GM23338 (cell line): ENCODE measurements around the gene MTX3.

Experiments used
- EZH2 ChIP-seq: fragments of 200-600 bp; sonication (generic); IDR thresholded peaks from one replicate; pipeline ENCODE4 v1.8.0; 2017; ENCODE audit warnings: antibody characterized with exemption, mild to moderate bottlenecking, low read depth; ENCODE audit not compliant: unreplicated experiment
- NANOG ChIP-seq: IDR thresholded peaks from 2 replicates; pipeline ENCODE4 v1.6.1; 2016; ENCODE audit warnings: antibody characterized with exemption, borderline replicate concordance
- POLR2AphosphoS5 ChIP-seq: IDR thresholded peaks from 2 replicates; pipeline ENCODE4 v1.6.1; 2016; ENCODE audit warnings: antibody characterized with exemption, low read depth
- ZNF331 ChIP-seq: fragments of 250-450 bp; sonication (Bioruptor Pico); IDR thresholded peaks from 2 replicates; pipeline ENCODE4 v1.5.0; 2020; ENCODE audit warnings: low read depth, mild to moderate bottlenecking, moderate library complexity
- TF ChIP-seq, protein P1 (sequence below), 2 experiments: fragments of 200-600 bp in 1 of 2; sonication (generic) in 1 of 2; conservative IDR thresholded peaks; 2 replicates each; pipeline versions ENCODE4 v1.5.1 to v1.6.1; 2016 to 2017; ENCODE audit warnings: antibody characterized with exemption in 2 of 2, low read depth in 2 of 2, mild to moderate bottlenecking in 2 of 2, moderate library complexity in 1 of 2

DNA sequence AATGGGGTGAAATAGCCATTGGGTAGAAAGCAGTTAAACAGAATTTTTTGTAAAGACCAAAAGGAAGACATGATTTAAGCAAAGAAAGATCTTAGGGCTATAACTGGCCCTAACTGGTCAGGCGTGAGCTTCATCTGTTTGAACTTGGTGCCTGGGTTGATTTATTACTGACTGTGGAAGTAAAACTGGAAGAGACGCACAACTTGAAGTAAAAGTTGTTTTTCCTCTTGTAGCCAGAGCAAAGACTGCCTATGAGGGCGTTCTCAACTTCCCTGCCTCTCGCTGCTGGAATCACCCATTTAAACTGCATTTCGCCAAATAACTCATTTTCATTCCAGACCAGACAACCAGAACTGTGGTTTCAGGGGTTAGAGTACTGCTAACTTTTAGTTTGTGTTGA, 45.6 kb upstream of the MTX3 start:
- TF ChIP-seq, protein P1, sequence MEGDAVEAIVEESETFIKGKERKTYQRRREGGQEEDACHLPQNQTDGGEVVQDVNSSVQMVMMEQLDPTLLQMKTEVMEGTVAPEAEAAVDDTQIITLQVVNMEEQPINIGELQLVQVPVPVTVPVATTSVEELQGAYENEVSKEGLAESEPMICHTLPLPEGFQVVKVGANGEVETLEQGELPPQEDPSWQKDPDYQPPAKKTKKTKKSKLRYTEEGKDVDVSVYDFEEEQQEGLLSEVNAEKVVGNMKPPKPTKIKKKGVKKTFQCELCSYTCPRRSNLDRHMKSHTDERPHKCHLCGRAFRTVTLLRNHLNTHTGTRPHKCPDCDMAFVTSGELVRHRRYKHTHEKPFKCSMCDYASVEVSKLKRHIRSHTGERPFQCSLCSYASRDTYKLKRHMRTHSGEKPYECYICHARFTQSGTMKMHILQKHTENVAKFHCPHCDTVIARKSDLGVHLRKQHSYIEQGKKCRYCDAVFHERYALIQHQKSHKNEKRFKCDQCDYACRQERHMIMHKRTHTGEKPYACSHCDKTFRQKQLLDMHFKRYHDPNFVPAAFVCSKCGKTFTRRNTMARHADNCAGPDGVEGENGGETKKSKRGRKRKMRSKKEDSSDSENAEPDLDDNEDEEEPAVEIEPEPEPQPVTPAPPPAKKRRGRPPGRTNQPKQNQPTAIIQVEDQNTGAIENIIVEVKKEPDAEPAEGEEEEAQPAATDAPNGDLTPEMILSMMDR (conservative IDR thresholded peaks at IDR 0.05; ENCODE audit: low read depth in 2 of 2), result no peak
- TF ChIP-seq NANOG, result no peak
- no peak for TF ChIP-seq ZNF331 (CRISPR knock-in tag)
- TF ChIP-seq EZH2, result no peak
- TF ChIP-seq POLR2AphosphoS5, result no peak
